Stimulated activated CD4-positive, alpha-beta T cell treated with anti-CD3 and anti-CD28 coated beads, TNF-alpha, amount 100 ng/mL, for 4 hours (primary cell): ENCODE data around the gene CHPF.

Experiments
- DNase-seq, 3 experiments: peaks; one replicate each; pipeline ENCODE4 v3.0.0-alpha.2; 2020; ENCODE audit warnings: low read depth in 3 of 3

The CHPF gene

DNA sequence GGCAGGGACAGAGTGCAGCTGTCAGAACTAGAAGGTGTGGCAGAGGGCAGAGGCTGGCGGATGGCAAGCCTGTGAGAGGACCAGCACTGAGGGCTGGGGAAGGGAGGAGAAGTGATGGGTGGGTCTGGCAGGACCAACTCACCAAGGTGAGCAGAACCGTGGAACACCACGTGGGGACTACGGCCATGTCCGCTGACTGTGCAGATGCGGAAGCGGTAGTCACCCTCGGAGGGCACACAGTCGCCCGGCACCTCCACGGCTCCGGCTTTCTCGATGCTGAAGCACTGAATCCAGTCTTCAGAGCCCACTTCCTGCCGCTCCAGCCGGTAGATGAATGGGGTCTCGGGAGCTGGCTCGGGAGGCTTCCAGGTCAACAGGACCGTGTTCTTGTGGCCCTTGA, 23.5 kb upstream of the CHPF start:
- no peak for DNase-seq

DNA sequence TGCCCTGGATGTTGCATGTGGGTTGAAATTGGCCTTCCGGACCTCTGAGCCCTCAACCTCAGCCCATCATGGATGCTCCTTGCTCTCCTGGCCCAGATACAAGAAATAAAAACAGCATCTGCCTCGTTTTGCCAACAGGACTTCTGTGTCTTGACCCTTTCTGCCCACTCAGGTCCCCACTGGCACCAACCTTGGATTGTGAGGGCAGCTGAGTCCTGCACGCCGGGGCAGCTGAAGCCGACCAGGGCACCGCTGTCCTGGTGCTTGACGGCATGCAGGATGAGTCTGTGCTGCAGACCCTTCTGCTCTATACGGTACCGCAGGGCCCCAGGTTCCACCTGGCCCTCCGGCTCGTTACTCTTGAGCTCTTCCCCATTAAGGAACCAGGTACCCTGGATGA, 23.0 kb upstream of the CHPF start:
- no peak for DNase-seq

DNA sequence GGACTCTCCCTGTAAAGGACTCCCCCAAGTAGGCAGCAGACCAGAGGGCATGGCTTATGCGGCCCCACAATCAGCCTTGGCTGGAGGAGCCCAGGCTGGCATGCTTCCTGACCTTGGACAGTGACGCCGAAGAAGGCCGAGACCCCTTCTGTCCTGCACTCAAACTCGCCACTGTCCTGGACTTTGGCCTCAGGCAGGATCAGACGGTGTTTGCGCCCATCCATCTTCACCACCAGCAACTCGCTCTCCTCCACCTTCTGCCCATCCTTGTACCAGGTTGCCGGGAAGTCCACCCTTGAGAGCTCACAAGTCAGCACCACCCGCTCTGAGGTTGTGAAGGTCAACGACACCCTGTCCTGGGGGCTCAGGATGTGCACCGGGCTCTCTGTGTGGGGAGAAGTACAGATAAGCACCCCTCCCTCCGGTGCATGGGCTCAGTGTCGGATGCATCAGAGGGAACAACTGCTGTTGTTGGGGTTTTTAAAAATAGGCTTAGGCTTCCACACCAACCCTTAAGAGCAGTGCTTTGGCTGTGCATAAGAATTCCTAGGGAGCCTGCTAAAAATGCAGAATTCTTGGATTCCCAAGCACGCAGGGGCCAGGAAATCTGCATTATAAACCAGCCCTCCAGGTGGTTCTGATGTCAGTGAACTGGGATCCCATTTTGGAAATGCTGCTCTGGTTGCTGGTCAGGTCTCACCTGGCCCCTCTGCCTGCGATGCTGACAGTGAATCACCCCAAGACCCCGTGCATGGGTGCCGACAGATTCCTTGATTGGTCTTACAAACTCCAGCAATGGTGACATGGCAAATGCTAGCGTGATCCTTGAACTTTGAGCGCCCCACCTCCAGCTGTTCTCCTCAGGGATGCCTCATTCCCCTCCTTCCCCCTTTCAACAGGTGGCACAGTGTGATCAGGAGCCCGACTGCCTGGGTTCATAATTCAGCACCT, 21.8 kb upstream of the CHPF start:
- no peak for DNase-seq

DNA sequence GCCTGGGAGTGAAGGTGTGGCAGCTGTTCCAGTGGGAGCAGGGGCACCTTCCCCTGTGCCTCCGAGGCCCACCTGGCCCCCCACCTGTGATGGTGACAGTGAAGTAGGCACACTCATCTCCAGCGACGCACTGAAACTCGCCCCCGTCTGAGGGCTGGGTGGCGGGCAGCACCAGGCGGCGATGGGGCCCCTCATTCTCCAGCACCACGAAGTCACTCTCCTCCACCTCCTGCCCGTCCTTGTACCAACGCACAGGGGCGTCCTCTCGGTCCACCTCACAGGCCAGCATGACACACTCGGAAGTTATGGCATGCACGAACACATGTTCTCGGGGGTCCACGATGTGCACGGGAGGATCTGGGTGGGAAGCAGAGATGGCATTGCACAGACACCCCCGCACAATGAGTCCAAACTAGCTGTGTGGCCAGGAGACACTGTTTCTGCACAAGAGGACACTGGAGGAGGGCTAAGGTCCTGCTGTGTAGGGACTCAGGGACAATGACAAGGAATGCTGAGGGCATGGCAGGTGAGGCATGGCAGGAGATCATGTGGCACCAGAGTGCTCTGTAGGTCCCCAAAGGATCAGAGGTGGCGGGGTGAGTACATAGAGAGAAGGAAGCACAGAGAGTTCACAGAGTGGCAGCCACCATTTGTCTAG, 19.8 kb upstream of the CHPF start:
- DNase-seq = no peak

DNA sequence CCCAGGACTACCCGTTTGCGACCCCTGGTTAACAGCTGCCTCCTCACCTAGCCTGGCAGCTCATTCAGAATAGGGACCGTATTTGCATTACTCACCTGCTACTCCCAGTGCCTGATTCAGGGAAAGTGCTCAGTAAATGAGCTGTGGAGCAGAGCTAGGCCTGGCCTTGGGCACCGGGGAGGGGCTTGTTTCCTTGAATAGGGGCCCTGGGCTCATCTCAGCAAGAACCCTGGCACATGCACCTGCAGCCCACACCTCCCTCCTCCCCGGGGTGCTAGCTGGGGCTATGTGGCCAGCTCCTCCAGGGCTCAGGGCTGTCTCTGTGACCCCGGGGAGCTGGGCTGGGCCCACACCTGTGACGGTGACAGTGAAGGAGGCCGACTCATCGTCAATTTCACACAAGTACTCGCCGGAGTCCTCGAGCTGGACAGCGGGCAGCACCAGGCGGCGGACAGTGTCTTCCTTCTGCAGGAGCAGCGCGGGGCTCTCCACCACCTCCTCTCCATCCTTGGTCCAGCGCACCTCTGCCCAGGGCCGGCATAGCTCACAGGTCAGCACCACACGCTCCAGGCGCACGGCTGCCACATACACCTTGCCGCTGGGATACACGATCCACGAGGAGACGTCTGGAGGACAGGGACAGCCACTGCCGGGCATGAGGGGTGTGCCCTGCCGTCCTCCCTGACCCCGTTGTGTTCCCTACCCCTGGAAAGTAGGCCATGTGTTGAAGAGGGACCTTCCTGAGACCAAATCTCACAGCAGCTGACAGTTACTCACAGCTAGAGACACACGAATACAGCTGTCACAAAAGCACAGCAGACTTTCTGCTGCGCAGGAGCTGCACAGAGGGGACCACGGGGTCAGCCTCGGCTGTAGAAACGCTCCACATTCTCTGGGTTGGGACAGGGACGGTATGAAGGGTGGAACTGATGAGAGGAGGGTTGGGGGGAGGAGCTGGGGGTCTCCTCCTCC, 18.7 kb upstream of the CHPF start:
- no peak for DNase-seq

DNA sequence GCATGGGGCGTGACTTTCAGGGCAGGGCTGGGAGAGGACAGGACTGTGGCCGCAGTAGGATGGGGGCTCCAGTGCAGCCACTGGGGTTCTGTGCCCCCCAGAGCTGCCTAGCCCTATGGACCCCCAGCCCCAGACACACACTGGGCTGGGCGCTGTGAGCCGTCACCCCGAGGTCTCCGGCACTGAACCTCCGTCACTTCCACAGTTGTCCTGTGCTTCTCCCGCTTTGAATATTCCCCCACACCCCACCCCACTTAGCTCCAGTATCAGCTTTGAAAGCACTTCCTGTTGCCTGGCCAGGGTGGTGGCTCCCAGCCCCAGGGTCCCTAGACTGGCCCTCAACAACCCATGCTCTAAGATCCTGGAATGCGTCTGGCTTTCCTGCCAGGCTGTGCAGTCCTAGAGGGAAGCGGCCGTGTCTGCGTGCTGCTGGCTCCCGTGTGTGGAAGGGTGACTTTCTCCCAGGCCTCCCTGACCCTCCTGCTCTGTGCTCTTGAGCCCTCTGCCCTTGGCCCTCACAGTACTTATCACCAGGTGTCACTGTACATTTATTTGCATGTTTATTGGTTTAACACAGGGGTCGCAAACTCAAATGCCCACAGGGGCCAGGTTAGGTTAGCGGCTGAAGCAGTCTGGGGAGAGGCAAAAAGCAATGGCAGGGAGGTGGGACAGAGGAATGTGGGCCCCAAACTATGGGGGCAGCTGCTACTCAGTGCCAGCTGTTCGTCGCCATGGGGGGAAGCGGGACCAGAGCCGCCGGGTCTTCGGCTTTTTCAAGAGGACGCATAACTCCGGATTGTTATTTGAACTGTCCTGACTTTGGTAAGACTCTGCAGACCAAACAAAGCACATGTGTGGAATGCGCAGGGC, 17.8 kb upstream of the CHPF start:
- no peak for DNase-seq

DNA sequence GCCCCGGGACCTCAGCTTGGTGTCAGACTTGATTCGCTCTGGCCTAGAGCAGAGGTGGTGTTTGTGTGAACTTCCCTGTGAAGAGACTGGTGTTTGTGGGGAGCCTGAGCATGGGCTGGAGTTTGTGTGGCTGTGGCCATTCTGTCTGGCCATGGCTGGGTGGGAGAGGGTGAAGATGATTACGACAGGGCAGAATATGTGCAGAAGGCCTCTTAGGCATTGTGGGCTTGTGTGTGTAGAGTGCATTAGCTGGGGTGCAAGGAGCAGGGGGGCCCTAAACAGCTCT, 17.2 kb upstream of the CHPF start:
- no peak for DNase-seq

DNA sequence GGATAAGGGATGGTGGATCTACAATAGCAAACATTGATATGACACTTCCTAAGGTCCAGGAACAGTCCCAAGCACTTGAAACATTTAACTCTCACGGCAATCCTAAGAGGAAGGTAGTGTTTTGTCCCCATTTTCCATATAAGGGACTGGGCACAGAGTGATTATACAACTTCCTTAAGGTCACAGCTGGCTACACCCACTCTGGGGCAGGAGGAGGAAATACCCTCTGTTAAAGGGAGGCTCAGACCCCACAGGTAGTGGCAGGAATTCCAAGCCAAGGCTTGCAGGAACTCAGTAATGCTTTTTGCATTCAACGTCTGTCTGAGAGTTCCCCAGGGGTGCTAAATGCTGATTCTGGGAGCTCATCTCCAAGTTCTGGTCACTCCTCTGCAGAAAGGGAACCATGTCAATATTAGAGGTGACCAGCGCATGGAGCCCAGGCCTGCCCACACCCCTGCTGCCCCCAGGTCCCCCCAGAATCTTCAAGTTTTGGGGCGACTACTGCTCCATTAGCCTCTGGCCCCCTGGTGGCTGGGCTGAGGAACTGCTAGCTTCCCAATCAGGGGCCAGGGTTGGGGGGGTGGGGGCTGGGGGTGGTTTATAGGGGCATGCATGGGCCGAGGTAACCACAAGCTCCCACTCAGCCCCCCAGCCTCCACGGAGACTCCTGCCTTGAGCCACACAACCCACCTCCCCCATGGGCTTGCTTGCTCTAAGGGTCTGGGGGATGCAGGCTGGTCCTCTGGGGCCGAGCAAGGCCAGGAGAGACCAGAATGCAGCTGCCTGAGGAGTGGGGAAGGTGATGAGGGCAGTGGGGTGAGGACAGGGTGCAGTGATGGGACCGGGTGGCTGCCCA, 16.7 kb upstream of the CHPF start:
- no peak for DNase-seq

DNA sequence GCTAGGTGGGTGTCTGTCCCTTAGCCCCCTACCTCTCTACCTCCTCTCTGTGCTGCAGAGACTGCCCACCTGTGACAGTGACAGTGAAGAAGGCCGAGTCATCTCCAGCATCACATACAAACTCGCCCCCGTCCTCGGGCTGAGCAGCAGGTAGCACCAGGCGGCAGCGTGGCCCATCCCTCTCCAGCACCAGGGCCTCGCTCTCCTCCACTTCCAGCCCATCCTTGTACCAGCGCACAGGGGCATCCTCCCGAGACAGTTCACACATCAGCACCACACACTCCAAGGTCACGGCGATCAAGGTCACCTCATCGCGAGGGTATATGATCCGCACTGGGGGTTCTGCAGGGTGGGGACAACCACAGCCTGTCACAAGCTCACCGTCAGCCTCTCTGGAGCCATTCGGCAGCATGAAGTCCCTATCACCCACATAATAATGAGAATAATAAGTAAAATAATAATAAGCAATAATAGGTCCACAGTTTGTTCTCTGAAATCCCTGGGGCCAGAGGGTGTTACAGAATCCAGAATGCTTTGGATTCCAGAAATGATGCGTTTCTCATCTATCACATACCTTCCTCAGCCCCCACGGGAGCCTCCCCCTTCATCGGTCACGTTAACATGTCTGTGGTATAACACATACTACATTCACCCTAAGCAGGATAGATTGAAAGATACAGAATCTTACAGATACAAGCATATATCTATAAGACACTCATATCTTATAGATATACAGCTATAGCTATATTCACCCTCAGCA, 15.7 kb upstream of the CHPF start:
- DNase-seq = no peak

DNA sequence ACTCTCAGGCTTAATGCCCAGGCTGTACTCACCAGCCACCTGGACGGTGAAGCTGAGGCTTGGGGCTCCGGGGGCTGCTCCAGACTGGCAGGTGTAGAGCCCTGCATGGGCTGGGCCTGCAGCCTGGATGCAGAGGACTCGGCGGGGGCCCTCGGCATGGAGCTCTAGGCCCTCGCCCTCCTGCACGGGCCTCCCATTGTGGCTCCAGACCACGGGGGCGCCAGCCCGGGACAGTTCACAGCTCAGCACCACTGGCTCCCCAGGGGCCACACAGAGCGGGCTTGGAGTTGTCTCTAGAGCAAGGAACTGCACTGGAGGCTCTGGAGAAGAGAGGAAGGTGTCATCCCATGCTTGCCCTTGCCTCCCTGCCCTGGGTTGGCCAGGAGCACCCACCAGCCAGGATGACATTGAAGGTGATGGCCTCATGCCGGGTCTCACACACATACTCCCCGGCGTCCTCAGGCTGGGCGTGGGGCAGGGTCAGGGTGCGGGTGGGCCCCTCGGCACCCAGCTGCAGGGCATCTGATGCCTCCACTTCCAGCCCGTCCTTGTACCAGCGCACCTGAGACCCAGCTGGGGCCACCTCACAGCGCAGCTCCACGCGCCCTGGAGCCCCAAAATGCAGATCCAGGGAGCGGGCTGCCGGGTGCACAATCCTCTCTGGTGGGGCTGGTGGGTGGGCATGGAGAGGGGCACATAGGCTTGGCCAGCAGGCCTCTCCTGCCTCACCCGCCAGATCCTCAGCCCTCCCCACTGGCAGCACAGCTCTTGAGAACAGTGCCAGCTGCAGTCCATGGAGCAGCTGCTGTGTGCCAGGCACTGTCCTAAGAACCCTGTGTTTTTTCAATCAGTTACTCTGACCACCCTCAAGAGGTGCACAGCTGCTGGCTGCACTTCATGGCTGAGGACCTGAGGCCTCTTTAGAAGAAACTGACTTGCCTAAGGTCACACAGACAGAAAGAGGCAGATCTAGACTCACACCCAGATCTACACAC, 14.5 kb upstream of the CHPF start:
- DNase-seq = no peak

DNA sequence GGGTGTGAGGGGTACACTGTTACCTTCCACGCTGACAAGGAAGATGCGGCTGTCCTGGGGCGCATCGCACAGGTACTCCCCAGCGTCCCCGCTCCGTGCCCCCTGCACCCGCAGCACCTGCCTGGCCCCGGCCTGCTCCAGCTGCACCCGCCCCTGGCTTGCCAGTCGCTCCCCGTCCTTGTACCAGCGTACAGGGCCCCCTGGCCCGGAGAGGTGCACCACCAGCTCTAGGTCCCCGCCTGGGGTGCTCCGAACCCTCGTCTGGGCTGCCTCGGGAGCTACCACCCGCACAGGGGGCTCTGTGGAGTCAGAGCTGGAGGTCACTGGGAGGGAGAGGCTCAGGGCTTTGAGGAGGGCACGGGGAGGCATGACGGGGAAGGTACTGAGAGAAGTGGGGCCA, 13.7 kb upstream of the CHPF start:
- no peak for DNase-seq

DNA sequence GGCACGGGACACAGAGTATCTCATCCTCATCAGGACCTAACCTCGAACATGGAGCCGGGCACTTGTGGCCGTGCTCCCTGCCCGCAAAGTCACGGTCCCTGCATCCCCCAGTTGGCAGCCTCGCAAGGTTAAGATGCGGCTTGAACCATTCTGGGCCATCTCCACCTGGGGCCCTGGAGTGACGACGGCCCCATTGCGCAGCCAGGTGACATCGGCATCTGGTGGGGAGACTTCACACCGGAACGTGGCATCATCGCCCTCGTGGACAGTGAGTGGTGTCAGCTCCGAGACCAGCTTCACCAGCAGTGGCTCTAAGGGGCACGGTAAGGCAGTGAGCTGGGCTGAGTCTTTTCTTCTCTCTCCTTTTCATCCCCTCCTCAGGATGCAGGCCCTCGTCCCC, 12.8 kb upstream of the CHPF start:
- no peak for DNase-seq

DNA sequence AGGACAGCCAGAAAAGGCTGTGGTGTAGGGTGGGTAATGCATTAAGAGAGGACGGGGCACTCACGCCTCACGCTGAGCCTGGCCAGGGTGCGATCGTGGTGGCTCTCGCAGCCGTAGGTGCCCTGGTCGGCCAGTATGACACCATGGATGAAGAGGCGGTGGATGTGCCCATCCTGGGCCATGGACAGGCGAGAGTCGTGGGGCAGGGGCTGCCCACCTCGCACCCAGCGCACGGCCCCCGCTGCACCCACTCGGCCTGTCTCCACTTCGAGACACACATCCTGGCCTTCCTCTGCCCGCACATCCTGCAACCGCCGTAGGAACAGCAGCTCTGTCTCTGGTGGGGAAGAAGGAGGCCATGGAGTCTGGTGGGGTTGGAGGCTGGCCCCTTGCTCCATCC, 12.3 kb upstream of the CHPF start:
- no peak for DNase-seq

DNA sequence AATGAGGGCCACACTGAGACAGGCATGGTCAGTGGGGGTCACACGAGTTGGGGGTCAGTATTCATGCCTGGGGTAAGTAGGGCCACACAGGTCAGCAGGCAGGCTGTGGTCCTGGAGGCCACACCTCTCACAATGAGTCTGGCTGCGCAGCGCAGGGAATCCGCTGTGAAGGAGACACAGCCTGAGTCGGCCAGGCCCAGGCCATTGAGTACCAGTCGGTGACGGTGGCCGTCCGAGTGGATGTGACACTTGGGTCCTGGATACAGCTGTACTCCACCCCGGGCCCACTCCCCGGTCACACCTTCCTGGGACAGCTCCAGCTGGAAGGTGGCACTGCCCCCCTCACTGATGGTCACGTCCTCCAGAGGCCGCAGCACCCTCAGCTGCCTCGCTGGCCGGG, 10.7 kb upstream of the CHPF start:
- no peak for DNase-seq

DNA sequence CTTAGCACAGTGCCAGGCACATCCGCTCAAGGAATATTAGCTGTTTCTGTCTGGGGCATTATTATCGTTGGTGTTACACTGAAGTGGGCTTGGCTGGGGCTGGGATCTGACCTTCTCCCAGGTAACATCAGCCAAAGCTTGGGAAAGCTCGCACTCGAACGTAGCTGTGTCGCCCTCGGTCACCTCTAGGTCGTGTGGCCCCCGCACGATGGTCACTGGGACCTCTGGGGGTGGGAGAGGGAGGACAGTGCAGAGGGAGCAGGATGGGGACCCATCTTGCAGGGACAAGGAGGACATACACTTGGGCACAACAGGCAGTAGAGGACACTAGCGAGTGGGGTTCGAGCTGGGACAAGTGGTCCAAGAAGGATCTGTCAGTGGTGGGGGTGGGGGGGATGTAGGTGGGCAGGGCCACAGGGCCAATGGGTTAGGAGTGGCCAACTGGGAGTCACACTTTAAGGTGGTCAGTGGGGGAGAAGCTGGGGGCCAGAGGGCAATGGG, 9.9 kb upstream of the CHPF start:
- DNase-seq = no peak

DNA sequence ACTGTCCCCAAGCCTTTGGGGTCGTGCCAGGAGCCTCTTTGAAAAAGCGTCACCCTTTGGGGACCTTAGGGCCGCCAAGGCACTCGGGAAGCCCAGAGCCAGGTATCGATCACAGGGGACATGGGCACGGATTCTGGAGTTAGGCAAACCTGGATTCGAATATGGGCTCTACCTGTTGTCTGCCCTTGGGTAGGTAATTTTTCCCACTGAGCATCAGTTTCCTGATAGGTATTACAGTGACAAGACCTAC, 9.5 kb upstream of the CHPF start:
- DNase-seq = no peak

DNA sequence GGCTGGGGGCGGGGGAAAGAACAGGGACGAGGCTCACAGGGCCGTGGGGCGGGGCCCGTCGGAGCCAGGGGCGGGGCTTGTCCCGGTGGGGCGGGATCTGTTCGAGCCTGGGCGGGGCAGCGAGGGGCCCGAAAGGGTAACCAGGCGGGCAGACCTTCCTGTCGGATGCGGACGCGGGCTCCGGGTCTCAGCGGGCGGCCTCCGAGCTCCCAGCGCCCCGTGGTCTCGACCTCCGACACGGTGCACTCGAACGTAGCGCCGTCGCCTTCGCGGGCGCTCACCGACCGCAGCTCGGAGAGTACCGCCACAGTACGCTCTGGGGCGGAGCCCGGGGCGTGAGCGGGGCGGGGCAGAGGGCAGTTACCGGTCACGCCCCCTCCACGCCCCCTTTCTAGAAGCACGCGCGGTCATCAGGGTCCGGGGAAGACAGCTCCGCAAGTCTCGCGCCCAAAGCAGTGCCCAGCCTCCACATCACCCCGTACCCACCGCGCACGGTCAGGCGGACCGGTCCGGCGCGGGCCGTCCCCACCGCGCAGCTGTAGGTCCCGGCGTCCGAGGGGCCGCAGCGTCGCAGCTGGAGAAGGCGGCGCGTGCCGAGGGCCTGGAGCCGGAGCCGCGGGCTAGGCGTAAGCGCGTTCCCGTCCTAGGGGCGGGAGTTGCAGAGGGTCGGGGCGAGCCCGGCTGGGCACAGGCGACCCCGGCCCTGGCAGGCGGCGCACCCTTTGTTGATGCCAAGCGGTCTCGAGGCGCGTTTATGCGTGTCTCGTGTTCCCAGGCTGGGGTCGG, 9.0 kb upstream of the CHPF start:
- DNase-seq = peak; percentile 66 to 74 (median 70)
